ENCODE data around the gene SPTBN4. TPM values are rescaled to one million over a fixed set of nuclear protein-coding genes. Genes with fewer than 3 reads are reported as not detected.

The SPTBN4 gene
- total RNA-seq, 1 donor from 2014 or later = 161 TPM

DNA sequence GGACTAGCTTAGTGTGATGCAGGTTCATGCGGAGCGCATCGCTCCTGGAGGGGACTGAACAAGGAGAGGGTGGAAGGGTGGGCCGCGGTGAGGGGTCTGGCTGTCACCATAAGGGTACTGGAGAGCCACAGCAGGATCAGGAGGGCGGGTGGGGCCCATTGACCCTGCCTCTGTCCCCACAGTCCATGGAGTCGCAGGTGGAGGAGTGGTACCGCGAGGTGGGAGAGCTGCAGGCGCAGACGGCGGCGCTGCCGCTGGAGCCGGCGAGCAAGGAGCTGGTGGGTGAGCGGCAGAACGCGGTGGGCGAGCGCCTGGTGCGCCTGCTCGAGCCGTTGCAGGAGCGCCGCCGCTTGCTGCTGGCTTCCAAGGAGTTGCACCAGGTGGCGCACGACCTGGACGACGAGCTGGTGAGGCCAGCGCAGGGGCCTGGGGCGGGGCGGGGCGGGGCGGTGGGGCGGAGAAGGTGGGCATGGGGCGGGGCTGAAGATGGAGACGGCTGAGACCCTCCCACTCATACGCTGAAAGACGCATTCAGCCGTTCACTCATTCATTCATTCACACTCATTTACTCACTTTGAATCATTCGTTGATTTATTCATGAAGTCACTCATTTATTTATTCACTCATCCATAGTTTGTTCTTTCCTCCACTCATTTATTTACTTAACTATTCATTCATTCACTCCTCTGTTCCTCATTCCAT is 82.4 kb downstream of the SPTBN4 start:
- Mint-ChIP-seq H3K27ac (ENCODE audit: unreplicated experiment) (peak overlapping the region; percentile 94), H3K4me1 (ENCODE audit: low read depth, unreplicated experiment) (peaks cover 16% of the 10 kb centered on the region), H3K4me3 (ENCODE audit: unreplicated experiment) (peak overlapping the region; percentile 70), H3K27me3 (ENCODE audit: unreplicated experiment) (peaks cover 13% of the 10 kb centered on the region), H3K9me3 (ENCODE audit: unreplicated experiment) (peaks cover 10% of the 10 kb centered on the region), H3K36me3 (ENCODE audit: unreplicated experiment) (peaks cover 17% of the 10 kb centered on the region)
- TF ChIP-seq, protein P1, sequence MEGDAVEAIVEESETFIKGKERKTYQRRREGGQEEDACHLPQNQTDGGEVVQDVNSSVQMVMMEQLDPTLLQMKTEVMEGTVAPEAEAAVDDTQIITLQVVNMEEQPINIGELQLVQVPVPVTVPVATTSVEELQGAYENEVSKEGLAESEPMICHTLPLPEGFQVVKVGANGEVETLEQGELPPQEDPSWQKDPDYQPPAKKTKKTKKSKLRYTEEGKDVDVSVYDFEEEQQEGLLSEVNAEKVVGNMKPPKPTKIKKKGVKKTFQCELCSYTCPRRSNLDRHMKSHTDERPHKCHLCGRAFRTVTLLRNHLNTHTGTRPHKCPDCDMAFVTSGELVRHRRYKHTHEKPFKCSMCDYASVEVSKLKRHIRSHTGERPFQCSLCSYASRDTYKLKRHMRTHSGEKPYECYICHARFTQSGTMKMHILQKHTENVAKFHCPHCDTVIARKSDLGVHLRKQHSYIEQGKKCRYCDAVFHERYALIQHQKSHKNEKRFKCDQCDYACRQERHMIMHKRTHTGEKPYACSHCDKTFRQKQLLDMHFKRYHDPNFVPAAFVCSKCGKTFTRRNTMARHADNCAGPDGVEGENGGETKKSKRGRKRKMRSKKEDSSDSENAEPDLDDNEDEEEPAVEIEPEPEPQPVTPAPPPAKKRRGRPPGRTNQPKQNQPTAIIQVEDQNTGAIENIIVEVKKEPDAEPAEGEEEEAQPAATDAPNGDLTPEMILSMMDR (IDR thresholded peaks at IDR 0.05; ENCODE audit: partially characterized antibody, unreplicated experiment) = peak; percentile 41
- peak; percentile 93 for DNase-seq

DNA sequence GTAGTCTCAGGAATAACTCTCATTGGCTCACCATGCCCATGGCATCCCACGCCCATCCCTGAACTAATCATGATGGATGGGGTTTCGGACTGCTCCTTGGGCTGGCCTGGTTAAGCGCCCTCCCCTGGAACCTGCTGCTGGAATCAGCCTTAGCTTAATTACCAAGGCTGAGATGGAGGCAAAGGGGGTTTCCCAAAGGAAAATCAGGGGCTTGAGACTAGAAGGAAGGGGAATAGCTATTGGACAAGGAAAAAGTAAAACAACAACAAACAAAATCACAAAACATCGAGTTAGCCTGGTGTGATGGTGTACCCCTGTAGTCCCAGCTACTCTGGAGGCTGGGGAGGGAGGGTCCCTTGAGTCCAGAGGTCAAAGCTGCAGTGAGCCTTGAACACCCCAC is 84.2 kb downstream of the SPTBN4 start:
- H3K9me3 Mint-ChIP-seq (ENCODE audit: unreplicated experiment) = peaks cover 14% of the 10 kb centered on the region
- H3K27me3 Mint-ChIP-seq (ENCODE audit: unreplicated experiment) = peaks cover 18% of the 10 kb centered on the region
- TF ChIP-seq, protein P1 (IDR thresholded peaks at IDR 0.05; ENCODE audit: partially characterized antibody, unreplicated experiment) = no peak
- peaks cover 17% of the 10 kb centered on the region for H3K36me3 Mint-ChIP-seq (ENCODE audit: unreplicated experiment)
- no peak overlapping the region for H3K4me3 Mint-ChIP-seq (ENCODE audit: unreplicated experiment)
- H3K27ac Mint-ChIP-seq (ENCODE audit: unreplicated experiment) = no peak overlapping the region
- no peak for DNase-seq
- H3K4me1 Mint-ChIP-seq (ENCODE audit: low read depth, unreplicated experiment) = peaks cover 16% of the 10 kb centered on the region

- Mint-ChIP-seq H3K4me3 (ENCODE audit: unreplicated experiment) (no peak overlapping the region), H3K27ac (ENCODE audit: unreplicated experiment) (no peak overlapping the region), H3K4me1 (ENCODE audit: low read depth, unreplicated experiment) (peaks cover 23% of the 10 kb centered on the region), H3K9me3 (ENCODE audit: unreplicated experiment) (peaks cover 17% of the 10 kb centered on the region), H3K36me3 (ENCODE audit: unreplicated experiment) (peaks cover 10% of the 10 kb centered on the region), H3K27me3 (ENCODE audit: unreplicated experiment) (peaks cover 18% of the 10 kb centered on the region)
- TF ChIP-seq, protein P1 (IDR thresholded peaks at IDR 0.05; ENCODE audit: partially characterized antibody, unreplicated experiment) = no peak
- no peak for DNase-seq
These were observed 86.0 kb downstream of the SPTBN4 start for GRCh38 chr19:40552848-40553247.

- H3K4me1 Mint-ChIP-seq (ENCODE audit: low read depth, unreplicated experiment) = peaks cover 19% of the 10 kb centered on the region
- peak; percentile 55 for DNase-seq
- TF ChIP-seq, protein P1 (IDR thresholded peaks at IDR 0.05; ENCODE audit: partially characterized antibody, unreplicated experiment) = no peak
- H3K36me3 Mint-ChIP-seq (ENCODE audit: unreplicated experiment) = peaks cover 14% of the 10 kb centered on the region
- peak overlapping the region; percentile 56 for H3K4me3 Mint-ChIP-seq (ENCODE audit: unreplicated experiment)
- H3K27ac Mint-ChIP-seq (ENCODE audit: unreplicated experiment) = no peak overlapping the region
- peaks cover 13% of the 10 kb centered on the region for H3K9me3 Mint-ChIP-seq (ENCODE audit: unreplicated experiment)
- peaks cover 18% of the 10 kb centered on the region for H3K27me3 Mint-ChIP-seq (ENCODE audit: unreplicated experiment)
These were observed 87.4 kb downstream of the SPTBN4 start for GRCh38 chr19:40553885-40554857.
